ENCODE results near the gene PIPOX.

DNA sequence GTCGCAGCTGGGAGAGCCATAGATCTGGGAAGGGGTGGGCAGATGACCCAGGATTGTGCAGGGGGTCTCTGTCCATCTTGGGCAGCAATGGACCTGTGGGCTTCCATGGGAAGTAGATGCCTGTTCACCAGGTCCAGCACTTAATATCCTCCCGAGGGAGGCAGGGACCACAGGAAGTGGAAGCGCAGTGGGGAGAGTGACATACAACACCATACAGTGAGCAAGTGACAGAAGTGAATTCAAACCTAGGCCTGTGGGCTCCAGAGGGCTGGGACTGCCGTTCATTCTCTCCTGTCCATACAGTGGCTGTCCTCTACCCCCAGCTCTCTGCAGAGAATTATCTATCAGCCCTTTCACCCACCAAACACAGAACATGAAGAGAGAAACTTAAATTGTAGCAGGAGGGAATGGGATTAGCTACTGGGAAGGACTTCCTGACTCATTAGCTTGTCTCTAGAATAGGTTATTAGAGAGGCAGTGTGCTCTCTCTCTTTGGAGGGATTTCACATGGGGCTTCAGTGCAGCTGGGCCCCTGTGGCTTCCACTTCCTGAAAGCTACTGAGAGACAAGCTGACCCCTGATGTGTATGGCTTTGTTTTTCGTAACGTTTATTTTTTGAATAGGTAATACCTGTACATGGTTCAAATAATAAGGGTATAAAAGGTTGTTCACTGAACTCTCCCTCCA lies 24.0 kb upstream of the PIPOX start:
- TF ChIP-seq CTCF (IDR thresholded peaks at IDR 0.05) (no peak), POLR2A (IDR thresholded peaks at IDR 0.05) (no peak)
